Epithelial cell of esophagus (primary cell): ENCODE results near the gene HSD17B13.
A peak's percentile ranks its signal among the peaks of the same experiment; 100 is the strongest.
"Not testable (repeated sequence)": the region's sequence is repeated elsewhere in the genome, so short reads cannot be mapped to it uniquely, and the experiment has no call there.

Source experiments
- DNase-seq: peaks from one replicate; pipeline ENCODE4 v3.0.0; 2010; ENCODE audit warnings: low read depth
- H3K4me3 ChIP-seq: 2 replicates; pipeline ENCODE4 v1.5.1; 2011; ENCODE audit warnings: mild to moderate bottlenecking, low read length, control low read depth
- TF ChIP-seq, protein P1 (sequence below): IDR thresholded peaks from 2 replicates; pipeline ENCODE4 v1.5.1; 2011; ENCODE audit warnings: low read depth, mild to moderate bottlenecking, low read length, control low read depth, inconsistent platforms; ENCODE audit not compliant: insufficient read depth; ENCODE audit errors: missing control alignments

HSD17B13 gene

GRCh38 chr4:87306056-87306455, 16.6 kb downstream of the HSD17B13 start:
- DNase-seq: no peak
- no peak overlapping the region for H3K4me3 ChIP-seq
- TF ChIP-seq, protein P1, sequence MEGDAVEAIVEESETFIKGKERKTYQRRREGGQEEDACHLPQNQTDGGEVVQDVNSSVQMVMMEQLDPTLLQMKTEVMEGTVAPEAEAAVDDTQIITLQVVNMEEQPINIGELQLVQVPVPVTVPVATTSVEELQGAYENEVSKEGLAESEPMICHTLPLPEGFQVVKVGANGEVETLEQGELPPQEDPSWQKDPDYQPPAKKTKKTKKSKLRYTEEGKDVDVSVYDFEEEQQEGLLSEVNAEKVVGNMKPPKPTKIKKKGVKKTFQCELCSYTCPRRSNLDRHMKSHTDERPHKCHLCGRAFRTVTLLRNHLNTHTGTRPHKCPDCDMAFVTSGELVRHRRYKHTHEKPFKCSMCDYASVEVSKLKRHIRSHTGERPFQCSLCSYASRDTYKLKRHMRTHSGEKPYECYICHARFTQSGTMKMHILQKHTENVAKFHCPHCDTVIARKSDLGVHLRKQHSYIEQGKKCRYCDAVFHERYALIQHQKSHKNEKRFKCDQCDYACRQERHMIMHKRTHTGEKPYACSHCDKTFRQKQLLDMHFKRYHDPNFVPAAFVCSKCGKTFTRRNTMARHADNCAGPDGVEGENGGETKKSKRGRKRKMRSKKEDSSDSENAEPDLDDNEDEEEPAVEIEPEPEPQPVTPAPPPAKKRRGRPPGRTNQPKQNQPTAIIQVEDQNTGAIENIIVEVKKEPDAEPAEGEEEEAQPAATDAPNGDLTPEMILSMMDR: no peak

- DNase-seq: no peak
- TF ChIP-seq, protein P1: no peak
- H3K4me3 ChIP-seq: no peak overlapping the region
Measured at GRCh38 chr4:87305562-87305961, 17.1 kb downstream of the HSD17B13 start.

- TF ChIP-seq, protein P1: no peak
- DNase-seq: peak; percentile 54
- H3K4me3 ChIP-seq: peak overlapping the region; percentile 24
Measured at GRCh38 chr4:87304745-87305432, 17.8 kb downstream of the HSD17B13 start.

DNA sequence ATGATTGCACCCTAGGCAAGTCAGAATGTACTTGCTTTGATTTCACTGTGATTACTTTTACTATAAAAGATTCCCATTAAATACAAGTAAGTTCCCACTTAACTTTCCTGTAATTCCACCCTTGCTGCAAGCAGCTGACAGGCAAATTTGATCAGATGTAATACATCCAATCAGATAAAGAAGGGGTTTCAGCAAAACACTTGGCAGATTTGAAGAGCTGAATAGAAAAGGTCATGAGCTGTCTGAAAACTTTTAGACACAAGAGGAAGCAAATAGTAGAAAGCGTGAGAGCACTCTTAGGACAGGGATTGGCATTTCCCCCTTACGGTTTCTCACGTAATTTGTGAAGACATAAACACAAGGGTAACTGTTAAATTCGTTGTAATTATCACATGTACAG, 22.8 kb downstream of the HSD17B13 start:
- TF ChIP-seq, protein P1: no peak

GRCh38 chr4:87298362-87298761, 24.3 kb downstream of the HSD17B13 start:
- TF ChIP-seq, protein P1: no peak
- DNase-seq: no peak
- H3K4me3 ChIP-seq: no peak overlapping the region

More for the DNA sequence above, 22.8 kb downstream of the HSD17B13 start:
- DNase-seq: no peak
- H3K4me3 ChIP-seq: no peak overlapping the region

DNA sequence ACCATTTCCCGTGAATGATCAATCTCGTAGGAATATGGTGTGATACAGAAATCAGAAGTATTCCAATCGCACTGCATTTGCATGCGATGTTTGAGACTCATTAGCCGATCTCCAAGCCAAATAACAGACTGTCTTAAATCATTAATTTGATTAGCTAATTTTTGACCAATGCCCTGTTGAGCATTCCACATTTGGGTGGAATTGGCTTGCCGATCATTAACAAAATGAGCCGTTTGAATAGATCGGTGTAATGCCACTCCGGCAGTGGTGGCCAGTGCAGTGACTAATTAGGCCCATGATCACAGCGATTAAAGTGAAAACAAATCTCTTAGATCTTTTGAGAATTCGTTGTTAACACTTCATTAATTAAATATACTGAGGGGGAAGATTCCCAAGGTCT, 27.8 kb downstream of the HSD17B13 start:
- not testable (repeated sequence) for DNase-seq, H3K4me3 ChIP-seq

DNA sequence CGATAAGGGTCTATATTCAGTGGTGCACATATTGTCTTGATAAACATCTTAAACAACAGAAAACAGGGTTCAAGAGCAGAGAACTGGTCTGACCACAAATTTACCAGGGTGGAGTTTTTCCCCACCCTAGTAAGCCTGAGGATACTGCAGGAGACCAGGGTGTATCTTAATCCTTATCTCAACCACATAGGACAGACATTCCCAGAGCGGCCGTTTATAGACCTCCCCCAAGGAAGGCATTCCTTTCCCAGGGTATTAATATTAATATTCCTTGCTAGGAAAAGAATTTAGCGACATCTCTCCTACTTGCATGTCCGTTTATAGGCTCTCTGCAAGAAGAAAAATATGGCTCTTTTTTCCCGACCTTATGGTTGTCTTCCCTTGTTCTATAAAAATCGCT, 28.8 kb downstream of the HSD17B13 start:
- DNase-seq, H3K4me3 ChIP-seq: not testable (repeated sequence)

GRCh38 chr4:87286970-87287369, 35.7 kb downstream of the HSD17B13 start:
- TF ChIP-seq, protein P1: no peak
- no peak overlapping the region for H3K4me3 ChIP-seq
- no peak for DNase-seq

GRCh38 chr4:87284268-87284667, 38.4 kb downstream of the HSD17B13 start:
- not testable (repeated sequence) for H3K4me3 ChIP-seq, DNase-seq
